CD4-positive, alpha-beta T cell treated with Interleukin-4 for 4 hours (primary cell): ENCODE results near the gene YWHAG.
"Not testable (repeated sequence)": the region's sequence is repeated elsewhere in the genome, so short reads cannot be mapped to it uniquely, and the experiment has no call there.

Experiments
- DNase-seq: peaks from one replicate; pipeline ENCODE4 v3.0.0-alpha.2; 2020

Gene YWHAG

DNA sequence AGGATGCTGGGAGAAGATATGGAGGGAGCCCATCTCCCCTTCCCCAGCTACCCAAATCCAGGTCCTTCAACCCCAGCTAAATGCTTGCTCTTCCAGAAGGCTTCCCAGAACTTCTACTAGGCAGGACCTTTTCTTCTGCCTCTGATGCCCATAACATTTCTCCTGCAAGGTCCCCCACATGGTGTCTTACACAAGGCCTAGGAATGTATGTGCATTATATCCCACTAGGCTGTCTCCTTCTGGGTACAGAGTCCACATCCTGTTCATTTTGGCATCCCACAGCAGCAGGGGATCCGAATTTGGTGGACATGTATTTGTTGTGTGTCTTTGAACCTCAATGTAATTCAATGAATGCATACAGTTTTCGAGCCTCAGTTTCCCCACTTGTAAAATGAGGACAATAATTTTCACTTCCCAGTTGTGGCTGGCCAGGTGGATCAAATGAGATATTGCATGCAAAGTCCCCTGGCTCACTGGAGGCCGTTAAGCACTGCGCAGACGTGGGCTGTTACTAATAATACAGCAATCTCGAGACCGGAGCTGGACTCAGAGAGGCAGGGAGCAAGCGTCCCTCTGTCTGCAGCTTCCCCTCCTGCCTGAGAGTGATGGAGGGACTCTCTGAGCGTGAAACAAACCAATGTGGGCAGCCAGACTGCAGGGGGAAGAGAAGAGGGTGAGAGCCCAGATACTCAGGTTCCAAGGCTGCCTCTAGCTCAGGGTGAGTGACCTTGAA is 18.6 kb upstream of the YWHAG start:
- no peak for DNase-seq

DNA sequence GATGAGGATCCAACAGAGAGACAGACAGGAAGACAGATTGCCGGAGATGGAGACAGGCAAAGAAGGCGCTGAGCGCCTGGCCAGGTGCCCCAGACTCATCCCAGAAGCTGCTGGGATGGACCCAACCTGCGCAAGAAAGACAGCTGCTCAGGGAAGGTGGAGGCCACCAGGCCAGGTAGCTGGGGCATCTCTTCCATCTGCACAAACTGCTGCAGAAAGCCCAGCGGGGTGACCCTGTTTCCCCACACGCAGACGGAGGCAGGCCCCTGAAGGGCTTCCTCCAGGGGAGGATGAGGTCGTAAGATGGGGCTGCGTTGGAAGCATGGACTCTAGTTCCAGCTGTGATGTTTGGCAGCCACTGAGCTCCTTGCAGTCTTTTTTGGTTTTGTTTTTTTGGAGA is 16.5 kb upstream of the YWHAG start:
- no peak for DNase-seq

DNA sequence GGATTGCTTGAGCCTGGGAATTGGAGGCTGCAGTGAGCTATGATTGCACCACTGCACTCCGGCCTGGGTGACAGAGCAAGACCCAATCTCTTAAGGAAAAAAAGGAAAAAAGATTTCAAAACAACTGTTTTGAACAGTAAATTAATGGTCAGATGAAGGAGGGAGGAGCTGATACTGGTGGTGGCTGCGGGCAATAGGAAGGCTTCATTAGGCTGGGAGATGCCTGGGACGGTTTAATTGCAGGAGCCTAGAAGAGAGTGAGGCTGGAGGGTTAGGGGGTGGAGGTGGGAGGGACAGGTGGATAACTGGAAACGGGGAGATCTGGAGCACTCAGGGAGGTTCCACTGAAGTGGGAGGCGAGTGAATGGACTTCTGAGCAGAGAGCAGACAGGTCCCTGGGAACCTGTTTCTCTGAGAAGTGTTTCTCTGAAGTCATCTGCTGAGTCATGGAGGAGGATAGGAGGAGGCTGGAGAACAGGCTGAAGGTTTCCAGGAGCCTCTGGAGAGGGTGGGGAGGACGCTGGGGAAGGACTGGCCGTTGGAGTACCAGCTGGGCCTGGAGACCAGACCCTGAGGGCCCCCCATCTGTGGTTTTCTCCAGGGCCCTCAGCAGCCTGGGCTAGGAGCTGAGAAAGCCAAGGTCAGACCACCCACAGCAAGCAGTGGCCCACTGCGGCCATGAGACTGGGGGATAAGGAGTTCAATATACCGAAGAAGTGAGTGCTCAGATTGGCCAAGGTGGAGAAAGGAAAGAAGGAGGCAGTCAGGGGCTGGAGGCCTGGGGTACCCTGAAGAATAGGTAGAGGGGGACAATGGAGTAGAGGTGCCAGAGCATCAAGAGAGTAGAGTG is 14.4 kb upstream of the YWHAG start:
- DNase-seq = no peak

DNA sequence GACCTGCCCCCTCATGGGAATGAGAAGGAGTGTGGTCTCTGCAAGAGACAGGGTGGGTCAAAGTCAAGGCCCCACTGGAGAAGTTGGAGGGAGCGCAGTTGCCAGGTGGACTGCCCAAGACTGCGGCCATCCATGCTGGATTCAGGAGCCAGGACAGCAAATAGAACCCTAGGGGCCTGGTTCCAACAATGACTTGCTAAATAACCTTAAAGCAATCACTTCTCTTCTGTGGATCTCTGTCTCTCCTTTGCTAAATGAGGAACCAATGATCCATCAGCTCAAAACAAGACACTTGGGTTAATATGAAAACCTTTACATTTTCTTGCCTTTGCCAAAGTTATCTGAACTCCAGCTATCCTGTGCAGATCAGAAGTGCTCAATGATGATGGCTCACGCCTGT is 12.6 kb upstream of the YWHAG start:
- no peak for DNase-seq

DNA sequence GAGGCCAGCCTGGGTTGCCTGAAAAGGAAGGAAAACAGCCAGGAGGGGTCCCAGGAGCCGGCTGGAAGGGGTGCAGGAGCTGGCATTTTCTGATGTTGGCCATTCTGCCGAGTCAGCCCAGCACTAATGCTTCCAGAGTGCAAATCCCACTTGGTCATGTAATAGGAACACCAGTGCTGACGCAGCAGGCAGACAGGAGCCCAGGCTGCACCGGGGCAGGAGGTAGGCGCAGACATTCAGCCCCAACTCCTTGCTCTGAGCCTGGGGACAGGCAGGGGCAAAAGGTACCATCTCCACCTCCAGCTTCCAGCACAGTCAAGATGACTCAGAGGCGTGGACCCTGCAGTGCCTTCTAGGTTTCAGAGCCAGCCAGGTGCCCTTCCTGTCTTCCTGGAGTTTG is 10.2 kb upstream of the YWHAG start:
- DNase-seq = no peak

DNA sequence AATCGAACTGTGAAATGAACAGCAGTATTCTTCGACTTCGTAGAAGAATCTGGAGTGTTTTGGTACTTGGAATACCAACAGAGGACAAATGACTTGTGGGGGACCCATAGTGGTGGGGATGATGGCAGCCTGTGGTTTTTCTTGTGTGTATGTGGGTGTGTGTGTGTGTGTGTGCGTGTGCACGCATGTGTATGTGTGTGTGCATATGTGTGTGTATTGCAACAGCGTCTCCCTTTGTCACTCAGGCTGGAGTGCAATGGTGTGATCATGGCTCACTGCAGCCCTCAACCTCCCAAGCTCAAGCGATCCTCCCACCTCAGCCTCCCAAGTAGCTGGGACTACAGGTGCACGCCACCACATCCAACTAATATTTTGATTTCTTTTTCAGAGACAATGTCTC is 9.4 kb upstream of the YWHAG start:
- DNase-seq = no peak

DNA sequence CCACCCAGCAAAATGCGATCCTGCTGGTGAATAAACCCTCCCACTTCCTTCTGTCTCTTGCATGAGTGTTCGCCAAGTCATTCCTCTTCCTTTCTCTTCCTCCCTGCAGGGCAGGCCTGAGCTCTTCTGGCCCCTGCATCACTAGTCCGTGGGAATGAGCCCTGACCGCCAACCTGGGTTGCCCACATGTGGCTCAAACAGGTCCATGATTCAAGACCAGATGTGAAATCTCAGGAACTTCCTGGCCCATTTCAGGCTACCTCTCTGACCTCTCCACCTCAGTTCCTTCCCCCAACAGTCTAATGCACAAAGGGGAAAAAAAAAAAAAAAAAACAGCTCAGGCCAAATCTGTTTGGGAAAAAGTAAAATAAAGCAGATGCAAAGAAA is 5.4 kb upstream of the YWHAG start:
- DNase-seq = no peak

DNA sequence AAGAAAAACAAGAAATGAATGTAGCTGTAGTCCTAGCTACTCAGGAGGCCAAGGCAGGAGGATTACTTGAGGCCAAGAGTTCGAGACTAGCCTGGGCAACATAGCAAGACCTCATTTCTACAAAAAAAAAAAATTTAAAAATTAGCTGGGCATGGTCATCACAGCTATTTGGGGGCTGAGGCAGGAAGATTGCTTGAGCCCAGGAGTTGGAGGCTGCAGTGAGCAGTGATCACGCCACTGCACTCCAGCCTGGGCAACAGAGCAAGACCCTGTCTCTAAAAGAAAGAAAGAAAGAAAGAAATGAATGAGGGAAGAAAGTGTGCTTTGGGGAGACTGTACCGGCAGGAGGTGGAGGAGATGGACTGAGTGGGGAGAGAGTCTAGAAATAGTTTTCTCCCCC is 5.0 kb upstream of the YWHAG start:
- DNase-seq = not testable (repeated sequence)

DNA sequence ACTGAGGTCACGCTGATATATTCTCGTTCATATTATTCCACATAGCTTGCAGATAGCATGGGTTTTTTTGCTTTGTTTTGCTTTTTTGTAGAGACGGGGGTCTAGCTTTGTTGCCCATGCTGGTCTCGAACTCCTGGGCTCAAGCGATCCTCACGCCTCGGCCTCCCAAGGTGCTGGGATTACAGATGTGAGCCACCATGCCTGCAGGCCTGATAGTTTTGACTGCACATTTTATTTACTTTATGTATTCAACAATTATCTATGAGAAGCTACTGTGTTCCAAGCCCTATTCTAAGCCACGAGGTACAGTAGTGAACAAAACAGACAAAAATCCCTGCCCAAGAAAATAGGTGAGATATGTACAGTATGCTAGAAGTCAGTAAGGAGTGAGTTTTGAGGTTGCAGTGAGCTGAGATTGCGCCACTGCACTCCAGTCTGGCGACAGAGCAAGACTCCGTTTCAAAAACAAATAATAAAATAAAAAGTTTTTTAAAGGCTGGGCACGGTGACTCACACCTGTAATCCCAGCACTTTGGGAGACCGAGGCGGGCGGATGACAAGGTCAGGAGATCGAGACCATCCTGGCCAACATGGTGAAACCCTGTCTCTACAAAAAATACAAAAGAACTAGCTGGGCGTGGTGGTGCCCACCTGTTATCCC is 1.3 kb upstream of the YWHAG start:
- no peak for DNase-seq

DNA sequence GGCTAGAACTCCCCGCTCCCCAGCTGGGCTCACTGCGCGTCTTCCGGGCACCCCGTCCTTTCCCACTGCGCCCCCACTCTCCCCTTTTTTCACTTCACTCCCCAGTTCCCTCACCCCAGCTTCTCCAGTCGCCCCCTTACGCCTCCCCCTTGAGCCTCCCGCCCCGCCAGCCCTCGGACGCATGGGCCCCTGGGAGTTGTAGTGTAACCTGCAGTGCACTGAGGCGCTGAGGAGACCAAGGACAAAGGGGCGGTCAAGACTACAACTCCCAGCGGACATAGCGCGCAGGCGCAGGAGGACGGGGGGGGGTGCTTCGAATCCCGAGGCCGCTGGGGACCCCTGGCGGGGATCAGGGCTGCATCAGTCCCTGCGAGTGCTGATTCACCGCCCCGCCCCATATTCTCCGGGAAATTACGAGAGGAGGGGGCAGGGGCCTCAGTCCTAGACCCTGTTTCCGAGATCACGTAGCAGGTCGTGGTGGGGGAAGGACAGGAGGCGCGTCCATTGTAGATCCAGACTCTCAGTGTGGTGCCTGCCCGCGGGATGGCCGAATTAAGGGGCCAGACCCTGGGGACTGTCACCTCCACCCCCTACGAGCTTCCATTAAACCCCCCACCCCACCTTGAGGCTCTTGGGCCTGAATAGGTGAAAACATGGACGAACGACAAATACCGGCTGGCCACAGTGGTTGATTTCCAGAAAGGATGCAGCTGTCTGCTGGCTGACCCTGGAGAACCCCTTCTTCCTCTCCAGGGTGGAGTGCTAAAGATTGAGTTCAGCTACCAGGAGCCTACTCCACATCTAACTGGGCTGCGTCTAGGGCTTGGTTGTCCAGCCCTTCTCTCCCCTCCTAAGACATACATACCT is 553 bp upstream of the YWHAG start:
- peak; percentile 98 for DNase-seq

DNA sequence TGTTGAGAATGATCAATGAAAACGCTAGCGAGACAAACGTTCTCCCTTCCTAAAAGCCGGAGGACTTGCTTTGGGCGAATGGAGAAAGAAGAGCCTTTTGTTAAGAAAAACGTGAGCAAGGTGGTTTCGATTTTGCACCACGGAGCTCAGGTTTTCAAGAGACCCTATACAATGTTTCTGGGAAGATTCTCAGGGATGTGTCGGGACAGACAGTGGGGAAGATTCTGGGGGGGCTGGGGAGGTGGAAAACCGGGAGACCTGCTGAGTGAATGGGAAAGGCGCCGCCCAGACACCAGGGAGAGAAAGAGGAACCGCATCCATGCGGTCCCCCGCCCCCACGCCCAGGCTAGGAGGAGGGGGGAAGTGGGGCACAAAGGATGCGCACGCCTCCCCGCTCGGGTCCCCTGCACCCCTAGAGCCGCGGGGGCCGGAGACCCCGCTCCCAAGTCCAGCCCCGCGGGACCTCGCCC is 745 bp downstream of the YWHAG start:
- DNase-seq = peak; percentile 26

DNA sequence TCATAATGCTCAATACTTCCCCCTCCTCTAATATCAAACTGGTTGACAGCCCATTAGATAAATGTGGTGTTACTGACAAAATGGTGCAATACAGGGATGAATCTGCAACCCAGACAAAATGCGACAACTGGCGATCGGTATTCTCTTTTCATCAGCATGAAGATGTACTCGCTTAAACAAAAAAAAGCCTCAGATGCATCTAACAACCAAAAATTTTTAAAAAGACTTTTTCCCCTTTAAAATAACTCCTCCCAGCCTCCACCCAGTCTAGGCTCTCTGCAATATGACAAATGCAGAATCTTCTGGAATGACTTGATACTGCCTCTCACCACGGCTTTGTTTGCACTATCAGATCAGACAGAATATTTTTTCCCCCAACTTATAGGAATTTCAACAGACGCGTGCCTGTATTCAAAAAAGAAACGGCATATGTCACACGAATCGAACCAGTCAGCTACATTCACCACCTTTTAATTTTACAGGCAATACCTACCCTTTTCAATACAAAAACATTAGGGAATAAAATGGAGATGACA is 1.2 kb downstream of the YWHAG start:
- DNase-seq = no peak

DNA sequence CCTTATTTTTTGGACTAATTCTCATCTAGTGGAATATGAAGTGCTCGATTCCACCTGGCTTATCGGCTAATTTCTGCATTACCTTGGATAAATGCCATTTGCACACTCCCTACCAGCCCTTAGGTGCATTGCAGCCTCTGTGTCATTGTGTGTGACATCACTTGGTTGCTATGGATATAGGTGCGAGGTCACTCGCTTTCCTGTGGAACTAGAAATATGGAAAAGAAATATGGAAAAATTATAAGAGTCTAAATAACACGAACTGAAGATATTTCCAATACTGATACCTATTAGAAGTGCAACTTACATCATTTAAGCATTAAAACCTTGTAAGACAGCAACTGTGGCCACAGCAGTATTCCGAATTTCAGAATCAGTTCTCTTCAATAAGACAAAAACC is 2.0 kb downstream of the YWHAG start:
- DNase-seq = no peak

DNA sequence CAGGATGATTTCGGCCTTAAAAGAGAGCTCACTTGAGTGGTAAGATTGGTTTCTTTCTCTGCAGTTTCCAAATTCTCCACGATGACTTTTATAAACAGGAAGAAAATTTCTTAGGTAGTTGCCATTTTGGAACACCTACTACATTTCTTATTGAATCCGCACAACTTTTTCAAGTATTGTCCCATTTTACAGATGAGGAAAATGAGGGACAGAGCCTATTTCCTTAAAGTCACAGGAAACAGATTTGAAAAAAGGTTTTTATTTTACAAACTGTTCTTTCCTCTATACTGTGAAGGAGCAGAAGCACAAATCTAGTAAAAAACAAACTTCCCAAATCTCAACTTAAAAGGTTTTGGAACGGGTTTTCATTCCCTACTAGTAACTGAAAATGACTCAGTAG is 2.7 kb downstream of the YWHAG start:
- DNase-seq = no peak

DNA sequence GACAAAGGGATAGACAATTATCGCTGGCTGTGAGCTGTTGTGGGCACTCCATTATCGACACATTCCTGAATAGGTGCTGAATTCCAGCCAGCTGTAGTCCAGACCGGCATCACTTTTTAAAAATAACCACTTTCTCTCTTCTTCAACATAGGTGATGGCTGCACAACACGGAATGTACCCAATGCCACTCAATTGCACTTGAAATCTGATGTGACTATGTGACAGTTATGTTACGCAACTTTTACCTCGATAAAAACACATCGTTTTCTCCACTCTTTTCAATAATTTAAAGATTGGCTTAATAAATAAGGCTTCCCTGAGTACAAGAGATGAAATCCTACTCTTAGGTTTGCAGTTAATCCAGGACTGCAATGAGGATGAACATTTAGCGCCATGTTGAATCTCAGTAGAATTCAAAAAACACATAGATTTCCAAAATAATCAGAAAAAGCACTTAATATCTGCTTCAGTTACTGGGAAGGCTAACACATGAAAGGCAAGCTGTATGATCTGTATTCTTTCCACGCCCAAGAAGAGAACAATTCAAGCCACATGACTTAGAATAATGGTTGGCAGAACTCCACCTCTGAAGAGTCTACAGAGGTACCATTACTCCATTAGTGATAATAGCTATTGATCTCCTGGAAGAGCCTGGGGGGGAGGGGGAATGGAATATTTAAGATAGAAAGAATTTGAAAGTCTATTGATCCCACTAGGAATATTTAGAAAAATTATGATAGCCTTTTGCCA is 3.6 kb downstream of the YWHAG start:
- no peak for DNase-seq

DNA sequence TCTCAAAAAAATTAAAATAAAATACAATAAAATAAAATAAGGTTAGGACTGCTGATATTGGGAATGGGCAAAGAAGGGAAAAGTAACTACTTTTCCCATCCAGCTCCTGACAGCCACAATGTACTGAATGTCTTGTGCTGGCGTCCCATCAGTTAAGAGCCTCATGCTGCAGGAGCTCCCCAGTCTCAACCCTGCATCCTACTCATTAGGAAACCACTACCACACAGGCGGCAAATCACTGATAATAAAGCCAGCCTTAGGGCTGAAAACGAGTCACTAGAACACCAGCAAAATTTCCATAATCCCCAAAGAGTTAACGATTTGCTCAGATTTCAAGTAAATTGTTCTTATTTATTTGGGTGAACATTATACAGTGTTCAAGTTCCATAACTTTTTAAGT is 4.3 kb downstream of the YWHAG start:
- DNase-seq = no peak

DNA sequence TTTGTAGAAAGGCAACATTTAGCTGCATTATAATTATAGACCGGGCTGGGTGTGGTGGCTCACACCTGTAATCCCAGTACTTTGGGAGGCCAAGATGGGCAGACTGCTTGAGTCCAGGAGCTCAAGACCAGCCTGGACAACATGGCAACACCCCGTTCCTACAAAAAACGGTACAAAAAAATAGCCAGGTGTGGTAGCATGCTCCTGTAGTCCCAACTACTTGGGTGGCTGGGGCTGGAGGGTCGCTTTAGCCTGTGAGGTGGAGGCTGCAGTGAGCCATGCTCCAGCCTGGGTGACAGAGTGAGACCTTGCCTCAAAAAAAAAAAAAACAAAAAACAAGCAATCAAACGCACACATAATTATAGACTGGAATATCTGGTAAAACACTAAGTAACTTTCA is 5.0 kb downstream of the YWHAG start:
- no peak for DNase-seq

DNA sequence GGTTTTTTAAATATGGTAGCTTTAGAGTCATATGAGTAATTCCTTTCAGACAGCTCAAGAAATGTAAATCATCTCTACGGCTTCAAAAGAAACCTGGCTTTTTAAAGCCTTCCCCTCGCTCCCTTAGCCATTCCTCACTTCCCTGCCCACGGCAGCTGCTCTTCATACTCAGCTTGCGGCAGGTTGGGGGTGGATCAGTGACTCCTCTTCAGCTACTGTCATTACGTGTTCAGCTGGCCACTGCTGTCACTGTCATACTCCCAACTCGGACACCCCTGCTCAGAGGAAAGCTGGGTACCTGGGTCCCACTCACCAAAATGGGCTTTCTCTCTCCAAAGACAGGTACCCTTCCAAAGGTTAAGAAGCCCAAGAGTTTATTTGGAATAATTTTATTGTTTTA is 6.6 kb downstream of the YWHAG start:
- DNase-seq = no peak

DNA sequence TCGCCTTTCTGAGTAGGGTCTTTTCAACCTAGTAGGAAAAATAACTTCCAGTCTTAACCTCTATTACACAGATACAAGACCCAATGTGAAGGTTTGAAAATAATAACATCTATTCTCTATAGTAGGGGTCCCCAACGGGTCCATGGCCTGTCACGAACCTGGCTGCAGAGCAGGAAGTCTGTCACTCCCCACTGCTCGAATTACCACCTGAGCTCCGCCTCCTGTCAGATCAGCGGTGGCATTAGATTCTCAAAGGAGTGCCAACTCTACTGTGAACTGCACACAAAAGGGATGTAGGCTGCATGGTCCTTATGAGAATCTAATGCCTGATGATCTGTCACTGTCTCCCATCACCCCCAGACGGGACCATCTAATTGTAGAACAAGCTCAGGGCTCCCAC is 7.4 kb downstream of the YWHAG start:
- DNase-seq = no peak

DNA sequence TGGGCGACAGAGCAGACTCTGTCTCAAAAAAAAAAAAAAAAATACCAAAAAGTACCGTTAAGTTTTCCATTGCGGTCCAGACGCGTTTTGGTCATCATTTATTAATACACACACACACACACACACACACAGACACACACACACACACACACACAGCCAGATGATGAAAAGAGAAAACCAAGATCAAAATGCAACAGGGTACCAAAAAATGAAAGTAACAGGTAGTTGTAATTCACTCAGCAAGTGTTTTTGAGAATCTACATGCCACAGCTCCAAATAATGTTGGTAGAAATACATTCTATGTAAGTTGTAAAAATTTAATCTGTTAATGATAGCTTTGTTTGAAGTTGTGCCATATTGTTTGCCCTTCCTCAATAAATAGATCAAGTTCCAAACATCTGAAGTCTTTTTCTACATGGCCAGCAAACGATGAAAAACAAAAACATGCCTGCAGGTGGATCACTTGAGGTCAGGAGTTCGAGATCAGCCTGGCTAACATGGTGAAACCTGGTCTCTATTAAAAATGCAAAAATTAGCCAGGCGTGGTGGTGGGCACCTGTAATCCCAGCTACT is 9.4 kb downstream of the YWHAG start:
- no peak for DNase-seq

DNA sequence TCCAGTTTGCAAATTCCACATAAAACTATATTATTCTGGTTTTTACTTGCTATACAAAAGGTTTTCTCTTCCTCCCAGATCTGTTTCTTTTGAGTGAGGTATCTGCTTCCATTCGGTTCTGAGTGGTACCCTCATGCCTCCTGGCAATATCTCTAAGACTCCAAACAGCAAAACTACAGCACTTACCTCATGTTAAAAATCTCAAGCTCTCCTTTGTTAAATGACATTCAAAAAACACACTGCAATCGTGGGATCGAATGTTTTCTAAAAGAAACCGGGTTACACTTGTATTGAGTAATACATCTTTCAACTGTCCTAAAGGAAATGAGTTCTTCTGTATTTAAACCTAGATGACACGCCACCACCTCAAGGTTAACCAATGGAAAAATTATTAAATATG is 11.1 kb downstream of the YWHAG start:
- no peak for DNase-seq

DNA sequence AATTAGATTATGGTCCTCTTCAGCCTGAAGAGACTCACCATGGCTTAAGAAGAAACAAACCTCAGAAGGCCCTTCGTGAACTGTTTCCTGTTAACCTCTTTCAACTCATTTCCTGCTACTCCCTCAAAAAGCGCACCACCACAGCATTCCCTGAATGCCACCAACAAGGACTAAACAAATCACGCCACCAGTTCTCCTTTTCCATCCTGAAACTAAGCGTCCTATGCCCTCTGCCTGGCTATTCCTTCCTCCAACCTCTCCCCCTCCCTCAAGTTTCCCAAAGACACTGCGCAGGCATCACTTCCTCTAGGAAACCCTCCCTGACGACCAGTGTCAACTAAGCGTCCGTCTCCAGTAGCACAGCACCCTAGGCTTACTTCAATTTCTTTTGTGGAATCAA is 12.0 kb downstream of the YWHAG start:
- no peak for DNase-seq
